IMR-90 (cell line): Measurements from ENCODE around the gene DNAJC4.

Experiments
- BHLHE40 ChIP-seq: fragments of 150-350 bp; IDR thresholded peaks from 2 replicates; pipeline ENCODE4 v1.6.1; 2016; ENCODE audit warnings: mild to moderate bottlenecking, low read depth, low read length
- CEBPB ChIP-seq: IDR thresholded peaks from 2 replicates; pipeline ENCODE4 v1.6.1; 2012; ENCODE audit warnings: low read depth, low read length, improper control_type of control experiment
- CTCF ChIP-seq: conservative IDR thresholded peaks from 2 replicates; pipeline ENCODE4 v1.5.1; 2012; ENCODE audit warnings: mild to moderate bottlenecking, low read depth, low read length, improper control_type of control experiment
- ELK1 ChIP-seq: fragments of 150-350 bp; IDR thresholded peaks from 2 replicates; pipeline ENCODE4 v1.6.1; 2016; ENCODE audit warnings: low read depth, mild to moderate bottlenecking, low read length, moderate library complexity, borderline replicate concordance
- MAFK ChIP-seq: IDR thresholded peaks from 2 replicates; pipeline ENCODE4 v1.6.1; 2012; ENCODE audit warnings: low read depth, low read length, improper control_type of control experiment
- NFE2L2 ChIP-seq: fragments of 150-350 bp; IDR thresholded peaks from 2 replicates; pipeline ENCODE4 v1.6.1; 2016; ENCODE audit warnings: low read depth, mild to moderate bottlenecking, low read length
- POLR2A ChIP-seq: IDR thresholded peaks from 2 replicates; pipeline ENCODE4 v1.6.1; 2012; ENCODE audit warnings: mild to moderate bottlenecking, low read depth, low read length
- RAD21 ChIP-seq: IDR thresholded peaks from 2 replicates; pipeline ENCODE4 v1.6.1; 2012; ENCODE audit warnings: low read length, improper control_type of control experiment
- RCOR1 ChIP-seq: IDR thresholded peaks from 2 replicates; pipeline ENCODE4 v1.6.1; 2012; ENCODE audit warnings: mild to moderate bottlenecking, low read length, improper control_type of control experiment; ENCODE audit not compliant: insufficient replicate concordance
- SMC3 ChIP-seq: fragments of 150-350 bp; IDR thresholded peaks from 2 replicates; pipeline ENCODE4 v1.6.1; 2016; ENCODE audit warnings: low read depth, mild to moderate bottlenecking, antibody characterized with exemption, low read length, moderate library complexity
- USF2 ChIP-seq: fragments of 150-350 bp; IDR thresholded peaks from 2 replicates; pipeline ENCODE4 v1.6.1; 2017; ENCODE audit warnings: mild to moderate bottlenecking, antibody characterized with exemption, low read length, low read depth

- no peak for TF ChIP-seq POLR2A
- TF ChIP-seq CTCF, result no peak
- no peak for TF ChIP-seq SMC3
- no peak for TF ChIP-seq RCOR1
- TF ChIP-seq CEBPB, result no peak
- TF ChIP-seq BHLHE40, result no peak
- TF ChIP-seq NFE2L2, result no peak
- TF ChIP-seq RAD21, result no peak
- TF ChIP-seq USF2, result no peak
- no peak for TF ChIP-seq MAFK
- no peak for TF ChIP-seq ELK1
Observed at GRCh38 chr11:64253043-64253442, 22.7 kb downstream of the DNAJC4 start.
